SJCRH30 (cell line): Measurements from ENCODE around the gene DAO. TPM values are rescaled to one million over a fixed set of nuclear protein-coding genes. Genes with fewer than 3 reads are reported as not detected.

Experiments used
- DNase-seq, 2 experiments: peaks; one replicate each; pipeline ENCODE4 v3.0.0-alpha.2; 2015 to 2020
- H3K27ac ChIP-seq: fragments of 250-450 bp; sonication (Bioruptor Pico); 2 replicates; pipeline ENCODE4 v1.5.1; 2020; ENCODE audit warnings: mild to moderate bottlenecking, moderate library complexity
- H3K27me3 ChIP-seq: fragments of 250-450 bp; sonication (Bioruptor Pico); 2 replicates; pipeline ENCODE4 v1.5.1; 2020; ENCODE audit warnings: mild to moderate bottlenecking, moderate library complexity
- H3K36me3 ChIP-seq: fragments of 250-450 bp; sonication (Bioruptor Pico); 2 replicates; pipeline ENCODE4 v1.5.1; 2020; ENCODE audit warnings: mild to moderate bottlenecking, moderate library complexity
- H3K4me1 ChIP-seq: fragments of 250-450 bp; sonication (Bioruptor Pico); 2 replicates; pipeline ENCODE4 v1.5.1; 2020; ENCODE audit warnings: mild to moderate bottlenecking, moderate library complexity
- H3K4me3 ChIP-seq: fragments of 250-450 bp; sonication (Bioruptor Pico); 2 replicates; pipeline ENCODE4 v1.5.1; 2020; ENCODE audit warnings: mild to moderate bottlenecking, moderate library complexity
- H3K9me3 ChIP-seq: fragments of 250-450 bp; sonication (Bioruptor Pico); replicated peaks from 2 replicates; pipeline ENCODE4 v1.5.1; 2020; ENCODE audit warnings: mild to moderate bottlenecking, moderate library complexity
- total RNA-seq: library from RNA; depleted of rRNA; stranded (reverse); fragments of >200 nt; shearing (Covaris generic); gene quantifications from 2 replicates; pipeline ENCODE4 v1.2.3, GENCODE V29; 2014; rRNA removed

Gene DAO
- not detected in 2 replicates for total RNA-seq

DNA sequence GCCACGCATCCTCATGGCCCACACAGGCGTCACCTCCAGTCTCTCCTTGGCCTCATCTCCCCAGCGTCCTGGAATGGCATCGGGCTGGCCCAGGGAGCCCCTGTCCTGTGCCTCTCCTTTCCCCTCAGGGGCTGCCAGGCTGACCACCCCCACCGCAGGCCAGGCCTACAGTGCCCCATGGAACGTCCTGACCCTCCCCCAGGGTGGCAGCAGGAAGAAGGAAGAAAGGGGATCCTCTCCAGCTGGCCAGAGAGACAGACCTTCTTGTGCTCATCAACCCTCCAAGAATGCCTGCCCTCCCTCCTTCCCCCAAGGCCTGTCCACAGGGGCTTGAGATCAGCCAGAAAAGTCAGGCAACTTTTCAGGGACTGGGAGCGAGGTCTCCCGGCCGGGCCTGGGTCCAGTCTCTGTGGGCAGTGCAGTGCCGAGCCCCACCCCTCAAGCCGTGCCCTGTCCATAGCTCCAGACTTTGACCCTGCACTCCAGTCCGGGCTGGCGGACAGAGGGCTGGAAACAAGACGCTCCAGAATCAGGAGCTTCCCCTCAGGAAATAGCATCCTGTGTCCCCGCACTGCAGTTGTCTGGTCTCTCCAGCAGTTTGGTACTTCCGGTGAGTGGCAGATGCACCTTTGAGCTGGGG is at the start of gene DAO:
TSS of gene DAO (plus strand) at position 478 of the 640 bp plus-strand sequence. CDS start 4,915 bp downstream, outside the sequence.
- Histone ChIP-seq H3K36me3 (no peaks in the 10 kb centered on the region), H3K4me1 (no peaks in the 10 kb centered on the region), H3K27me3 (peaks cover 5% of the 10 kb centered on the region; the same call in 1 of the 2 replicates), H3K27ac (no peak within 1 kb of the TSS), H3K9me3 (no peaks in the 10 kb centered on the region; the same call in 1 of the 2 replicates), H3K4me3 (no peak within 1 kb of the TSS)
- DNase-seq = no peak

DNA sequence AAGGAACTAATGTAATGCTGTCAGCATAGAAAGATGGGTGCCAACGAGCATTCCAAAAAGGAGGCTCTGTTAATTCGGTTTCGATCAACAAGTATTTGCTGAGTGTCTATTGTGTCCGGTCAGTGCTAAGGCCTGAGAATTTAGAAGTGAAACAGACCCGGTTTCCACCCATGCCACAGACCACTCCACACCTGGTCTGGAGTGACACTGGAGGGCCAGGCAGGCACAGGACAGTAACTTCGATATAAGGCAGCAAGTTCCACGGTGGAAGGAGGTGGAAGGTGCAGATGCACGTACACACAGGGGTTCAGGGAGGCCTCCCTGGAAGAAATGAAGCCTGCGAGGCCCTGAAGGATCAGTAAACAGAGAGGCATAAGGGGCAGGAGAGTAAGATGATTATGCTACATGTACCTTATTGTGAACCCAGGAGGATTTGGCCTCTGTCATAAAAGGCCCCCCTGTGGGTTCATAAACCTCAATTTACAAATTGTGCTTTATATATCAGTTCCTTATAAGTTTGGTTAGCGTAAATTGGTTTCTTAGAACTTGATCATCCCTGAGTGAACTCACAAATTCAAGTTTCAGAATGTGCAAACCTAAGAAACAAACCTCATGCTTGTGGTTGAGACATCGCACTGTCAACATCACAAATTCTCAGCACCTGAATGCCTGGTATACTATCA is 48.4 kb upstream of the DAO start:
- H3K36me3 ChIP-seq = peaks cover 20% of the 10 kb centered on the region
- peaks cover 48% of the 10 kb centered on the region for H3K4me1 ChIP-seq
- no peak overlapping the region for H3K4me3 ChIP-seq
- no peak overlapping the region for H3K27ac ChIP-seq
- DNase-seq = no peak
- H3K9me3 ChIP-seq = no peaks in the 10 kb centered on the region
- H3K27me3 ChIP-seq = no peaks in the 10 kb centered on the region

DNA sequence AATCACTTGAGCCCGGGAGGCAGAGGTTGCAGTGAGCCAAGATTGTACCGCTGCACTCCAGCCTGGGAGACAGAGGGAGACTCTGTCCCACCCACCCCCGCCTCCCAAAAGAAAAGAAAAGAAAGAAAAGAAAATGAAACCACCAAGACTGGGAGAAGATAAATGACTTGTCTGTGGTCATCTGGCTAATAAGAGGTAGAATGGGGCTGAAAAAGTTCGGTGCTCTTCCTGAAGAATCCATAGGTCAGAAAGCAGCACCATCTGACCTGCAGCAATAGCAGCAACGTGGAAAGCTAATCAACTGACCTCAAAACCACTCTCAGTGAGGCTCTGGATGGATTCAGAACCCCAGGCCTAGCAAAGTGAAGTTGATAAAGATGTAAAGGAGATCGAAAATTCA is 47.7 kb upstream of the DAO start:
- peaks cover 42% of the 10 kb centered on the region for H3K4me1 ChIP-seq
- no peak overlapping the region for H3K4me3 ChIP-seq
- no peaks in the 10 kb centered on the region for H3K27me3 ChIP-seq
- H3K27ac ChIP-seq = peak overlapping the region; percentile 95
- H3K9me3 ChIP-seq = no peaks in the 10 kb centered on the region
- H3K36me3 ChIP-seq = peaks cover 20% of the 10 kb centered on the region
- DNase-seq = no peak

DNA sequence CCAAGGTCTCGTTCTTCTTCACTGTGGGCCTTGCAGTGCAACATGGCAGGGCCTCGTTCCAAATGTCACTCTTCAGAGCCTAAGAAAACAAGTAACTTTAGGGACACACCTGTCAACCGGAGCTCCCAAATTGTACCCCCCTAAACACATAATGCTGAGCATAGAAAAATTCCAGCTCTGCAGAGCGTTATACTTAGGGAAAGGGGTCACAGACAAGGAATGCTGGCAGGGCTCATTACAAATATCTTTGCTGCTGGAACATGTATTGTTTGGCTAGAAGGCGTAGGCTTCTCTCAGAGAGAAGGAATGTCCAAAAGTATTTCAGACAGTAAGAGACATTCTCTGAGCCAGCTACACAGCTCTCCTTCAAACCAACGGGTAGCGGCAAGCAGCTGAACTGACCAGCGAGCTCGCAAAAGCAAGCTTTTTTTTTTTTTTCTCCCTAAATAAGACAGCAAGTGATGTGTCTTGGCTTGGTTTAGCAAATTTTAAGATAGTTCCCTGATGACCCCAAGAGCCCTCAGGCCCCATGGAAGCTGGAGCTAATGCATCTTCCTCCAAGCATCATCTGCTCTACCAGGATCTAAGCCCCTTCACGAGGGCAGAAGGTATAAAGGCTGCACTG is 47.0 kb upstream of the DAO start:
- H3K4me1 ChIP-seq = peaks cover 42% of the 10 kb centered on the region
- DNase-seq = peak; percentile 31 to 38
- H3K27ac ChIP-seq = peak overlapping the region; percentile 95
- no peaks in the 10 kb centered on the region for H3K27me3 ChIP-seq
- H3K4me3 ChIP-seq = 0 out of 2 replicates have a peak overlapping the region, but pooled peaks have one; percentile 5
- H3K36me3 ChIP-seq = peaks cover 20% of the 10 kb centered on the region
- H3K9me3 ChIP-seq = no peaks in the 10 kb centered on the region

DNA sequence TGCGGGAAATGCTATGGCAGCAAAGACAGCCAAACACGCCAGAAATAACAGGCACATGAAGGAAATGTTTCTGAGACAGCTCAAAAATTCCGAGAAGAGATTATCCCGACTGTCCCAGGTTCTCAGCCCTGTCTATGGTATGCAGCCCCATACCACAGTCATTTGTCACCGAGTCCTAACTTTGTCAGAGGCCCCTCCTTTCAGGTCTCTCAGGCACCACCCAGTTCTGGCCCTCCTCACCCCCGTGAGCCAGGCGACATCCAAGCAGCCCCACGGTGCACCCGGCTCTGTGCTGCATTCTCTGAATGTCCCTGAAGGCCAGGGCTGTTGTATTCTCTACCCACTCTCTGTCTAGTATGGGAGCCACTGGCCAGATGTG is 46.5 kb upstream of the DAO start:
- Histone ChIP-seq H3K36me3 (peaks cover 20% of the 10 kb centered on the region), H3K27ac (peak overlapping the region; percentile 95), H3K9me3 (no peaks in the 10 kb centered on the region), H3K4me1 (peaks cover 40% of the 10 kb centered on the region), H3K4me3 (0 out of 2 replicates have a peak overlapping the region, but pooled peaks have one; percentile 5), H3K27me3 (no peaks in the 10 kb centered on the region)
- DNase-seq = peak; percentile 62 to 77

DNA sequence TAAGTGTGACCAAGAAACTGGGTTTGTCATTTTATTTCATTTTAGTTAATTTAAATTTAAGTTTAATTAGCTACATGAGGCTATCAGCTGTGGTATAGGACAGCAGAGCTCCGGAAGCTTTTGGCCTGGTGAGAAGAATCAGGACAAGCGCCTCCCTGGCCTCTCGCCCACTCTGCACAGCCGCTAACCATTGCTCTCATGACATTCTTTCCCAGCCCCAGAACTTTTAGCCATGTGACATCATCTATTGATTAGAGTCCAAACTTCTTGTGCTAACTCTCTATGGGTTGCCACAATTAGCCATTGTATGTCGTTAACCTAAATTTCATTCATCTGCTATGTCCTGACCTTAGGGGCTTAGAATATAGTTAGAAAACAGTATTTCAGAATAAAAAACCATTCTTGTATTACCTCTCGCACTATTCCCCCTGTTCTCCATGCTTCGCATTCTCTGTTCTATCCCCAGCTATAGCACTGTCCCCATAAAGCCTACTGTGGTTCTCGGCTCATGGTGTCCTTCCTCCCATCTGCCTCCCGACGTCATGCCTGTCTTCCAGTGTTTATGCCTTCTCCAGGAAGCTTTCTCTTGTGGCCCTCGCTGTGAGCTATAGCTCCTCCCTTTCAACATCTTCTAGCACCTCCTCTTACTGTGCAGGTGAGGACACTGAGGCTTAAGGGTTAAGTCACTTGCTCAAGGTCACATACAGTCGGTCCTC is 46.0 kb upstream of the DAO start:
- H3K4me3 ChIP-seq = no peak overlapping the region
- no peaks in the 10 kb centered on the region for H3K27me3 ChIP-seq
- peak; percentile 22 to 38 for DNase-seq
- H3K4me1 ChIP-seq = peaks cover 43% of the 10 kb centered on the region
- peaks cover 22% of the 10 kb centered on the region for H3K36me3 ChIP-seq
- peak overlapping the region; percentile 95 for H3K27ac ChIP-seq
- no peaks in the 10 kb centered on the region for H3K9me3 ChIP-seq

DNA sequence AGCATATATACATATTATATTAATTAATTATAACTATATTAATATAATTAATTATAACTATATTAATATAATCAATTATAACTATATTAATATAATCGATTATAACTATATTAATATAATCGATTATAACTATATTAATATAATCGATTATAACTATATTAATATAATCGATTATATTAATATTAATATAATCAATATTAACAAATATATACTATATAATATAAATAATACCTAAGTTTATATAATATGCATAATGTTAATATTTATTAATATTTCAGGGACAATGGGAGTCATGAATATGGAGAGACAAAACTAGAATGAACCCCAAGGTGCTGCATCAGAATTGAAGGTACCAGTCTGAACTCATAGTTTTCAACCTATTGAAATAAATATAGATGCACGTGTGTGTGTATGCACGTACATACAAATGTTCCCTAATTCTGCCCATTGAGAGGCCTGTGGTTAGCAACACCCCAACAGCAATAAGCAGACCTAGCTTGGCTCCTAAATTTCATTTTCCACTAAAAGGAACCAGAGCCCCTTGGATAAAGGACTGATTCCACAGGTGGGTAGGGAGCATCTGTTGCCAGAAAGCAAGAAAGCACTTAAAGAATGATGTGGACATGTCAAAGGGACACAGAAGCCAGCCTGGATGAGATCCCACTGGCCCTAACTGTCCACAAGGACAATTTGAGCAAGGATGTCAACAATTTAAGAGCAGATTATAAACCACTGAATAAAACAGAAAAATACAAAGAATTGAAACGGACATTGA is 43.8 kb upstream of the DAO start:
- Histone ChIP-seq H3K36me3 (peaks cover 16% of the 10 kb centered on the region; the same call in 1 of the 2 replicates), H3K27me3 (no peaks in the 10 kb centered on the region), H3K4me1 (peaks cover 62% of the 10 kb centered on the region), H3K9me3 (no peaks in the 10 kb centered on the region), H3K4me3 (no peak overlapping the region), H3K27ac (no peak overlapping the region; the same call in 1 of the 2 replicates)
- no peak for DNase-seq

DNA sequence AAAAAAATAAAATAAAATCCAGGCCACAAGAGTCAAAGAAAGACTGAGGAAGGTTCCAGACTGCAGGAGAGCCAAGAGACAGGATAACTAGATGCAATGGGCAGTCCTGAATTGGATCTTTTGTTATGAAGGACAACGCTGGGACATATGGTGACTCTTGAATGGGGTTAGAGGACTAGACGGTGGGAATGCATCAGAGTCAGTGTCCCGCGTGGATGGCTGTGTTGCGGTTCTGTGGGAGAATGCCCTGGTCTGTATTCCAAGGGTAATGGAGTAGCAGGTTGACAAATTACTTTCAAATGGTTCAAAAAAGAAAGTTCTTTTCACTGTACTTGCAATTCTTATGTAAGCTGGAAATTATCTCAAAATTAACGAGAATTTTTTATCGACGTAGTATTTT is 42.7 kb upstream of the DAO start:
- peaks cover 6% of the 10 kb centered on the region; the same call in 1 of the 2 replicates for H3K36me3 ChIP-seq
- no peaks in the 10 kb centered on the region for H3K27me3 ChIP-seq
- H3K9me3 ChIP-seq = no peaks in the 10 kb centered on the region
- H3K4me1 ChIP-seq = peaks cover 60% of the 10 kb centered on the region
- no peak overlapping the region for H3K4me3 ChIP-seq
- peak overlapping the region; percentile 85; the same call in 1 of the 2 replicates for H3K27ac ChIP-seq
- no peak for DNase-seq

DNA sequence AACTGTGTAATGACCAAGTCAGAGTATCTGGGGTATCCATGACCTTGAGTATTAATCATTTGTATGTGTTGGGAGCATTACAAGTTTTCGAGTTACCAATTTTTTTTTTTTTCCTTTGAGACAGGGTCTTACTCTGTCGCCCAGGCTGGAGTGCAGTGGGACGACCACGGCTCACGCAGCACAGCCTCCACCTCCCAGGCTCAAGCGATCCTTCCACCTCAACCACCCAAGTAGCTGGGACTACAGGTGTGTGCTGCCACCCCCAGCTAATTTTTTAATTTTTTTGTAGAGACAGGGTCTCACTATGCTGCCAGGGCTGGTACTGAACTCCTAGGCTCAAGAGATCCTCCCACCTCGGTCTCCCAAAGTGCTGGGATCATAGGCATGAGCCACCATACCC is 42.2 kb upstream of the DAO start:
- H3K9me3 ChIP-seq = no peaks in the 10 kb centered on the region
- no peak overlapping the region for H3K4me3 ChIP-seq
- H3K27ac ChIP-seq = peak overlapping the region; percentile 85
- DNase-seq = no peak
- H3K4me1 ChIP-seq = peaks cover 55% of the 10 kb centered on the region
- no peaks in the 10 kb centered on the region for H3K27me3 ChIP-seq
- peaks cover 6% of the 10 kb centered on the region; the same call in 1 of the 2 replicates for H3K36me3 ChIP-seq

DNA sequence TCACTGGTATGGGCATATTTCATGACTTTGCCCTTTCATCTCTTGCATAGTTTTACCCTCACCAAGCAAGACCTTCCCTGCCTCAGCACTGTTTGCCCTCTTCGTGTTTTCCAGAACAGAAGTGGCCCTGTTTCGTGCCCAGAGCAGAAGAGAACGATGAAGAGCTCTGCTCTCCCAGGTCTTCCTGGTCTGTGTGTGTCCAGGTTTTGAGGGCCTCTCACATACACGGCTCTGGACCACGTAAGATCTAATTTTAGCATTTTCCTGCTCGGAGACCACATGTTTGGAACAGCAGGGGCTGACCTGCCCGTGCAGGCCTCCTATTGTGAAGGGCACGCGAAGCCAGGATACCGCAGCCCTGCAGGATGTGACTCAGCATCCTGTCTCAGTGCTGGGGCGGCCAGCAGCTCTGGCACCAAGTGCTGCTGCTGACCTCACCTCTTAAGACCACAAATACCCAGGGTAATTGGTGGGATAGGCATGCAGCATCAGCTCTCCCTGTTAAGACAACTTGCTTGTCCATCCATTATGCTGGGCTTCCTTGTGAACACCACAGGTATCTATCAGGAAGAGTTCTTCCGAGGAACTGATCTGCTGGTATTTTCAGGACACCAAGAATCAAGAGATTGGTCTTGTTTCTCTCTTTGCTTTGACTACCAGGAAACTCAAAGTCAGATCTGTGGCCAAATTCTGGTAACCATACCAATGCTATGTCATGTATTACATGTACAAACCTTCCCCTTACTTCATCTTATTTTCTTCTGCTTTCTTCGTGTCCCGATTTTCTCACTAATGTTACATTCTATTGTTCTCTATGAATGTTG is 41.5 kb upstream of the DAO start:
- DNase-seq = peak; percentile 95 to 96
- H3K4me1 ChIP-seq = peaks cover 48% of the 10 kb centered on the region
- peaks cover 13% of the 10 kb centered on the region for H3K36me3 ChIP-seq

DNA sequence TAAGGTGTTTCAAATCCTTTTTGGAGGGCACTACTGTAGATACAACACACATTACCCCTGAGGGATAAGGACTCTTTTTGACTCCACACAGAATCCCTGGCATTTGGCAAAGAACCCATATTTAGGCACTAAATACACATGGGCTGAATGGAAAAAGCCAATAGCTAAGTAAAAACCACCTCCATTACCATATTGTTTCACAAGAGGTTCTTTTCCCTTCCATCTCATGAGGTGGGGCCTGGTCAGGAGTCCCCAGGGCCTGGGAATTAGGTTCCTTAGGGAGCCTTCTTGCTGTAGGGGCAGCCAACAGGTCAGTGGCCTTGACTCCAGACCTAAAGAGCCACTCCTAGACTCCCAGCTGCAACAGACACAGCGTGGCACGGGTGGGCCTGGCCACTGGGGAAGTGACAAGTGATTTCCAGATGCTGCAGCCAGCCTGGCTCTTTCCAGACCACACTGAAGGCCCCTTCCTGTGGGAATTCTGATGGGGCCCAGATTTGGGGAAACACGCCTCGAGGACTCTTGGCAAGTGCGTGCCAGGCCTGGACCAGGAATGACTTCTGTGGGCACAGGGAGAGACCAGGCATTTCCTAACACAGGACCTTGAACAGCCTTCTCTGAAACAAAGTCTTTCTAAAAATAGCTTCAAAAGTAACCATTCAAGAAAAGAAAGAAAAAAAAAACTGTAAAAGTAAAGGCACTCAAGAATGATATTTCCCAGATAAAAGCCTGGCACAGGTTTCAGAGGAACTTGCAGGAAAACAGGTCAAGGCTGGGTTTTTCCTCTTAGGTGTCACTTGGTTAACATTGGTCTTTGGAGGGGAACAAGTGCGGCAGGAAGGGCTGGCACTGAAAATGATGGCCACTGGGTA is 40.6 kb upstream of the DAO start:
- H3K4me3 ChIP-seq = no peak overlapping the region
- DNase-seq = peak in 1 of 2 experiments; percentile 13

More for the DNA sequence above, 41.5 kb upstream of the DAO start:
- Histone ChIP-seq H3K27me3 (no peaks in the 10 kb centered on the region), H3K27ac (peak overlapping the region; percentile 85), H3K9me3 (no peaks in the 10 kb centered on the region), H3K4me3 (no peak overlapping the region)

DNA sequence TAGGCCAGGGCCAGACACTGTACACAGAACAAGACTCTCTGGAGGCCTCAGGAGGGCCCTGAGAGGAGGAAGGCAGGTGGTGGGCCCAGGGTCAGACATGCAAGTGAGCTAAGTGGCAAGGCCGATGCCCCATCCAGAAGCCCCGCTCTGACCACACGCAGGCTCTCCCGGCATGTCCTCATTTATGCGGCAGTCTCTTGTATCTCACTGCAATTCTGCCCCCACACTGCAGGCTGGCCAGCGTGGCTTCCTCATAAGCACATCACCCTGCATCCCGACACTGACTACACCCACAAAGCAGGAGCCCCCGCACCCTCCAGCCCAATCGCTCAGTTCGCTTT is 40.0 kb upstream of the DAO start:
- no peaks in the 10 kb centered on the region for H3K9me3 ChIP-seq
- H3K36me3 ChIP-seq = peaks cover 13% of the 10 kb centered on the region
- no peak for DNase-seq
- H3K27me3 ChIP-seq = no peaks in the 10 kb centered on the region
- no peak overlapping the region for H3K4me3 ChIP-seq
- H3K4me1 ChIP-seq = peaks cover 35% of the 10 kb centered on the region
- peak overlapping the region; percentile 85 for H3K27ac ChIP-seq

More for the DNA sequence above, 40.6 kb upstream of the DAO start:
- Histone ChIP-seq H3K36me3 (peaks cover 13% of the 10 kb centered on the region), H3K27ac (peak overlapping the region; percentile 85), H3K9me3 (no peaks in the 10 kb centered on the region), H3K4me1 (peaks cover 39% of the 10 kb centered on the region), H3K27me3 (no peaks in the 10 kb centered on the region)
